Stomach (tissue), 19 donors: ENCODE results near the gene ZNF322. TPM values are rescaled to one million over a fixed set of nuclear protein-coding genes. Genes with fewer than 3 reads are reported as not detected.
A peak's percentile ranks its signal among the peaks of the same experiment; 100 is the strongest.
"Not testable (repeated sequence)": the region's sequence is repeated elsewhere in the genome, so short reads cannot be mapped to it uniquely, and the experiment has no call there.

ENCODE experiments used
- DNase-seq, 2 donors: peaks; one replicate each; pipeline versions ENCODE4 v3.0.0 to v3.0.0-alpha.2; 2013 to 2019
- H3K27ac ChIP-seq, 5 donors: fragments of 200-600 bp in 4 of 5; sonication (generic) in 4 of 5; one replicate each; pipeline ENCODE4 v1.5.1; 2013 to 2019; ENCODE audit warnings: mild to moderate bottlenecking in 1 of 5, moderate library complexity in 1 of 5
- H3K27me3 ChIP-seq, 3 donors: fragments of 200-600 bp; sonication (generic); one replicate each; pipeline ENCODE4 v1.5.1; 2017 to 2019; ENCODE audit warnings: mixed run types in 1 of 3
- H3K36me3 ChIP-seq, 4 donors: fragments of 200-600 bp; sonication (generic); 1 replicate in 3 of 4; 2 replicates in 1 of 4; pipeline ENCODE4 v1.5.1; 2016 to 2019
- H3K4me1 ChIP-seq, 4 donors: fragments of 200-600 bp; sonication (generic); one replicate each; pipeline ENCODE4 v1.5.1; 2016 to 2019
- H3K4me3 ChIP-seq, 4 donors: fragments of 200-600 bp; sonication (generic) in 3 of 4; one replicate each; pipeline ENCODE4 v1.5.1; 2016 to 2019; ENCODE audit warnings: mild to moderate bottlenecking in 1 of 4
- H3K9me3 ChIP-seq, 4 donors: fragments of 200-600 bp; sonication (generic); one replicate each; pipeline ENCODE4 v1.5.1; 2016 to 2019
- EP300 ChIP-seq: sonication (generic); formaldehyde crosslinking; IDR thresholded peaks from one replicate; pipeline ENCODE4 v1.6.1; 2017; ENCODE audit warnings: antibody characterized with exemption
- POLR2A ChIP-seq, 4 donors: fragments of 450-650 bp; IDR thresholded peaks; one replicate each; pipeline ENCODE4 v1.6.1; 2016; ENCODE audit warnings: antibody characterized with exemption in 4 of 4, control low read depth in 2 of 4, mild to moderate bottlenecking in 1 of 4, moderate library complexity in 1 of 4
- POLR2AphosphoS5 ChIP-seq, 3 donors: sonication (generic); formaldehyde crosslinking; IDR thresholded peaks; one replicate each; pipeline ENCODE4 v1.6.1; 2016; ENCODE audit warnings: antibody characterized with exemption in 3 of 3
- whole genome bisulfite sequencing, 5 donors: extraction: QIAGEN DNeasy Blood & Tissue Kit in 3 of 5; methylation state at CpG; one replicate each; pipeline versions ENCODE4 v1.1.5 to v1.1.7; 2013 to 2018; 5-methylcytosine and 5-hydroxymethylcytosine counted together
- intact Hi-C: fragments of 100-400 bp; cut with DNase I; formaldehyde crosslinking; loops from one replicate; pipeline ENCODE4 v1.15.1; 2023; ENCODE audit warnings: low total_unique reads
- long read RNA-seq, 10 donors: transcript quantifications; one replicate each; lab custom pipeline, GENCODE V29; 2026
- polyA plus RNA-seq, 3 donors: library from polyadenylated mRNA; stranded (reverse); fragments of 200-250 nt; gene quantifications; one replicate each; pipeline ENCODE4 v1.2.3, GENCODE V29; 2013
- total RNA-seq, 5 donors: library from RNA; depleted of rRNA; stranded (reverse); fragments of >200 nt; gene quantifications; one replicate each; pipeline versions ENCODE4 v1.1.0 to v1.2.3, GENCODE V29; 2014 to 2016
- TF ChIP-seq, protein P1 (sequence below), 7 experiments: fragments of 450-650 bp in 4 of 7; fragments of 200-600 bp in 3 of 7; sonication (generic) in 3 of 7; IDR thresholded peaks; one replicate each; pipeline ENCODE4 v1.5.1; 2016 to 2019; ENCODE audit warnings: antibody characterized with exemption in 7 of 7, control low read depth in 2 of 7, mild to moderate bottlenecking in 1 of 7
- donor health status: healthy with polysubstance abuse.
- donor health status: Bipolar disorder and iron deficiency.
- donor health status: healthy.

The ZNF322 gene
- total RNA-seq, result 10 to 100 TPM in 3 of 5 donors, 1 to 10 TPM in 2; 4.1 to 23.9 (median 15.2) TPM
- polyA plus RNA-seq, result 1 to 10 TPM; 4.3 to 7.5 (median 5.7) TPM
- long read RNA-seq, donor 1, full-length matches to known transcripts, result 1 of 1 reads
- long read RNA-seq, donor 1, partial matches to known transcripts, result 0 of 1 reads
- long read RNA-seq, donor 1, other reads (novel, unspliced or antisense), result 0 of 1 reads
- long read RNA-seq, donor 2, full-length matches to known transcripts, result 6 of 6 reads
- long read RNA-seq, donor 2, partial matches to known transcripts, result 0 of 6 reads
- long read RNA-seq, donor 2, other reads (novel, unspliced or antisense), result 0 of 6 reads
- long read RNA-seq, donor 3, full-length matches to known transcripts, result 5 of 5 reads
- long read RNA-seq, donor 3, partial matches to known transcripts, result 0 of 5 reads
- long read RNA-seq, donor 3, other reads (novel, unspliced or antisense), result 0 of 5 reads
- long read RNA-seq, donor 4, full-length matches to known transcripts, result 1 of 1 reads
- long read RNA-seq, donor 4, partial matches to known transcripts, result 0 of 1 reads
- long read RNA-seq, donor 4, other reads (novel, unspliced or antisense), result 0 of 1 reads
- long read RNA-seq, donor 5, full-length matches to known transcripts, result 15 of 15 reads
- long read RNA-seq, donor 5, partial matches to known transcripts, result 0 of 15 reads
- long read RNA-seq, donor 5, other reads (novel, unspliced or antisense), result 0 of 15 reads
- long read RNA-seq, donor 6, full-length matches to known transcripts, result 21 of 21 reads
- long read RNA-seq, donor 6, partial matches to known transcripts, result 0 of 21 reads
- long read RNA-seq, donor 6, other reads (novel, unspliced or antisense), result 0 of 21 reads
- long read RNA-seq, donor 7, full-length matches to known transcripts, result 6 of 6 reads
- long read RNA-seq, donor 7, partial matches to known transcripts, result 0 of 6 reads
- long read RNA-seq, donor 7, other reads (novel, unspliced or antisense), result 0 of 6 reads
- long read RNA-seq, donor 8, full-length matches to known transcripts, result 7 of 7 reads
- long read RNA-seq, donor 8, partial matches to known transcripts, result 0 of 7 reads
- long read RNA-seq, donor 8, other reads (novel, unspliced or antisense), result 0 of 7 reads
- long read RNA-seq, donor 9, full-length matches to known transcripts, result 9 of 9 reads
- long read RNA-seq, donor 9, partial matches to known transcripts, result 0 of 9 reads
- long read RNA-seq, donor 9, other reads (novel, unspliced or antisense), result 0 of 9 reads
- long read RNA-seq, donor 10, full-length matches to known transcripts, result 2 of 2 reads
- long read RNA-seq, donor 10, partial matches to known transcripts, result 0 of 2 reads
- long read RNA-seq, donor 10, other reads (novel, unspliced or antisense), result 0 of 2 reads

GRCh38 chr6:26659042-26659999, at the start of gene ZNF322:
ZNF322 (minus strand) TSS chr6:26659746; CDS start chr6:26638553, 21,193 bp downstream.
- Histone ChIP-seq H3K36me3 (peaks cover 0 to 29% (median 21%) of the 10 kb centered on the region in 4 donors), H3K27ac (peak within 1 kb of the TSS; percentile 81 to 91 (median 88)), H3K4me1 (peaks cover 12 to 48% (median 30%) of the 10 kb centered on the region in 4 donors), H3K9me3 (no peaks in the 10 kb centered on the region), H3K27me3 (peaks cover 0 to 19% (median 10%) of the 10 kb centered on the region in 3 donors), H3K4me3 (peak within 1 kb of the TSS; percentile 57 to 73 (median 66))
- DNase-seq, result peak; percentile 94 to 98
- TF ChIP-seq POLR2A (IDR thresholded peaks at IDR 0.05) (no peak), EP300 (no peak), POLR2AphosphoS5 (IDR thresholded peaks at IDR 0.05) (peak; percentile 67 to 70 (median 68))
- TF ChIP-seq, protein P1, sequence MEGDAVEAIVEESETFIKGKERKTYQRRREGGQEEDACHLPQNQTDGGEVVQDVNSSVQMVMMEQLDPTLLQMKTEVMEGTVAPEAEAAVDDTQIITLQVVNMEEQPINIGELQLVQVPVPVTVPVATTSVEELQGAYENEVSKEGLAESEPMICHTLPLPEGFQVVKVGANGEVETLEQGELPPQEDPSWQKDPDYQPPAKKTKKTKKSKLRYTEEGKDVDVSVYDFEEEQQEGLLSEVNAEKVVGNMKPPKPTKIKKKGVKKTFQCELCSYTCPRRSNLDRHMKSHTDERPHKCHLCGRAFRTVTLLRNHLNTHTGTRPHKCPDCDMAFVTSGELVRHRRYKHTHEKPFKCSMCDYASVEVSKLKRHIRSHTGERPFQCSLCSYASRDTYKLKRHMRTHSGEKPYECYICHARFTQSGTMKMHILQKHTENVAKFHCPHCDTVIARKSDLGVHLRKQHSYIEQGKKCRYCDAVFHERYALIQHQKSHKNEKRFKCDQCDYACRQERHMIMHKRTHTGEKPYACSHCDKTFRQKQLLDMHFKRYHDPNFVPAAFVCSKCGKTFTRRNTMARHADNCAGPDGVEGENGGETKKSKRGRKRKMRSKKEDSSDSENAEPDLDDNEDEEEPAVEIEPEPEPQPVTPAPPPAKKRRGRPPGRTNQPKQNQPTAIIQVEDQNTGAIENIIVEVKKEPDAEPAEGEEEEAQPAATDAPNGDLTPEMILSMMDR (IDR thresholded peaks at IDR 0.05), result peak in 1 of 7 experiments; percentile 10
- WGBS, 5 donors, result 0 to 2% (median 1%) methylated on average over 29 to 52 of the region's 56 CpGs
- intact Hi-C loops, result no loop called here

DNA sequence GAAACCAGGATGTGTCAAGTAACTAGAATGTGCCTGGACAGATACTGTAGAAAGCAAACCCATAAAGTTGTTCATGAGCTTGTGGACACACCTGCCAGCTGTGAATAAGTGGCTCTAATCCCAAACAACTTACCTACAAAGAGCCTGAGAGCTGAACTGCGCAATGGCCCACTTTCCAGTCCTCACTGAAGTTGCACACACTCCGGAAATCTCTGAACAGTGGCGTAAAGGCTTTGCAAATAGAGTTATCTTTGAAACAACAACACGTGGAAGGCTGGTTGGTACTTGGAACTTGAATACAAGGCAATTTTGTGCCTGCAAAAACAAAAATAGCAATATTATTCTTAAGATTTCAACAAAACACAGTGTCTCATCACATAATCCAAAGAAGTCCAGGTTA, 46.2 kb upstream of the ZNF322 start:
- H3K36me3 ChIP-seq, H3K4me3 ChIP-seq, H3K4me1 ChIP-seq, H3K9me3 ChIP-seq, H3K27ac ChIP-seq, DNase-seq, intact Hi-C loops, H3K27me3 ChIP-seq: not testable (repeated sequence)
- WGBS, 5 donors, result no CpG with 5 or more reads among the region's 4 CpGs

DNA sequence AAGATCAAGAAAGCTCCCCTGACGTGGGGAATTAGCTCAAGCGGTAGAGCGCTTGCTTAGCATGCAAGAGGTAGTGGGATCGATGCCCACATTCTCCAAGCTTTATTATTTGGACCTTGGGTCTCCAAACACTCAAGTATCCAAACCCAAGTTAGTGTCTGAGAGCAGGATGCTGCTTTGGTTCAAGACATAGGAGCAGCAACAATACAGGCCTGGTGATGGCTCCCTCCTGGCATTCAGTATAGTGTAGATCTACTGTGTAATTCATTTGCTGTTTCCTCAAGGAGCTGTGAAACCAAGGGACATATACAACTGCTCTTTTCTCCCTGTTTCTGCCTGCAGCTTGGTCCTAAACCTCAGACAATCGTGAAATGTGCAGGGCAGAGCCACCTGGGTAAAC, 45.8 kb upstream of the ZNF322 start:
- H3K9me3 ChIP-seq, H3K36me3 ChIP-seq, H3K4me1 ChIP-seq, H3K27ac ChIP-seq, DNase-seq, H3K4me3 ChIP-seq, intact Hi-C loops, H3K27me3 ChIP-seq: not testable (repeated sequence)
- no CpG with 5 or more reads among the region's 5 CpGs for WGBS, 5 donors

- H3K4me3 ChIP-seq, H3K9me3 ChIP-seq, H3K36me3 ChIP-seq, DNase-seq, intact Hi-C loops, H3K27ac ChIP-seq, H3K4me1 ChIP-seq, H3K27me3 ChIP-seq: not testable (repeated sequence)
- WGBS, 5 donors, result no CpG with 5 or more reads among the region's 17 CpGs
Measured at GRCh38 chr6:26701023-26701747, 41.6 kb upstream of the ZNF322 start.

DNA sequence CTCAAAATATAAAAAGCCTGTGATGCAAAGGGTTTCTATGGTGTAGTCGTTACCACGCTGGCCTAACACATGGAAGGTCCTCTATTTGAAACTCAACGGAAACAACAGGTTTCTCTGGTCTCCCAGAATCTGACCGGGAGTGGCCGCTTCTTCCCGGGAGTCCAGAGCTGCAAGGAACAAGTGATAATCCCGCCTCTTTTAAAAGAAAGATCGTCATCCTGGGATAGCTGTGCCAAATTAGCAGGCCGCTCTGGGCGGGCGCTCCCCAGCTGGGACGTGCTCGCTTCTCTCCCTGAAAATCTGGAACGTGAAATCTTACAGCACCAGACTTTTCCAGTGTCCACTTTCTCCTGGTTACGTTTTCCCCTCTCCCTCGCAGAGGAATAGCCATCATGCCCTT, 38.0 kb upstream of the ZNF322 start:
- no CpG with 5 or more reads among the region's 16 CpGs for WGBS, 5 donors
- DNase-seq, H3K4me3 ChIP-seq, H3K36me3 ChIP-seq, H3K9me3 ChIP-seq, H3K4me1 ChIP-seq, H3K27ac ChIP-seq, intact Hi-C loops, H3K27me3 ChIP-seq: not testable (repeated sequence)

DNA sequence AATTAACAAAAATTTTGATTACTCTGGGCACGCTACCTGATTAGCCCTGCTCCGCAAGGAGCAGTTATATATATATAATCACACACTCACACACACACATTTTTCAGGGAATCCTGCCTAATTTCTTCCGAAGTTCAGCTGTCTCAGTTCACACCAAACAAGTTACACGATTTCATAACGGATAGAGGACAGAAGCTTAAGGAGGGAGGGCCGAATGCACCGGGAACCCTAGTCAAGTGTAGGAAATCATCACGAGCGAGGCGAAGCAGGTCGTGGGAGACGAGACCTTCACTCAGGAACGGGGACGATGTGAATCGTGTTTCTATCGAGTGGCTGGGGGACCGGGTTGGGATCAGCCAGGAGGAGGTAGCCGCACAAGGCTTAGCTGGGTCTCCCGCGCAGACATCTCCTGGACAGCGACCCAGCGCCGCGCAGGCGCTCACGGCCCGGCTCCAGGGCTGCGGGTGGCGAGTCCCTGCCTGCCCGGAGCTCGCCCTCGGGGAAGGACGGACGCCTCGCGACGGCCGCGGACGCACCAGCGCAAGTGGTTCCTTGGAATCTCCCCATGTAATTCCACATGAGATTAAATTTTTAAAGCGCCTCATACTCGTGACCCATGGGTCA, 29.9 kb upstream of the ZNF322 start:
- H3K4me1 ChIP-seq, H3K36me3 ChIP-seq, intact Hi-C loops, H3K27ac ChIP-seq, DNase-seq, H3K9me3 ChIP-seq, H3K27me3 ChIP-seq, H3K4me3 ChIP-seq: not testable (repeated sequence)
- no CpG with 5 or more reads among the region's 43 CpGs for WGBS, 5 donors

- DNase-seq, H3K27ac ChIP-seq, H3K4me3 ChIP-seq, intact Hi-C loops, H3K27me3 ChIP-seq, H3K9me3 ChIP-seq, H3K4me1 ChIP-seq, H3K36me3 ChIP-seq: not testable (repeated sequence)
- WGBS, 5 donors, result 44% methylated on average over 1 of the region's 5 CpGs; no CpG with 5 or more reads in 4 of the 5 donors
Measured at GRCh38 chr6:26682435-26683042, 23.0 kb upstream of the ZNF322 start.

DNA sequence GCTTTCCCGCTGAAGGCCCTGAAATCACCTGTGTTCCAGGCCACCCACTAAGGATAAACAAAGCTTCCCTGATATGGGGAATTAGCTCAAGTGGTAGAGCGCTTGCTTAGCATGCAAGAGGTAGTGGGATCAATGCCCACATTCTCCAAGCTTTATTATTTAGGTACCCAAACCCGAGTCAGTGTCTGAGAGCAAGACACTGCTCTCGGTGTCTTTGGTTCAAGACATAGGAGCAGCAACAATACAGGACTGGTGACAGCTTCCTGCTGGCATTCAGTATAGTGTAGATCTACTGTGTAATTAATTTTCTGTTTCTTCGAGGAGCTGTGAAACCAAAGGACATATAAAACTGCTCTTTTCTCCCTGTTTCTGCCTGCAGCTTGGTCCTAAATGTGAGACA, 13.7 kb upstream of the ZNF322 start:
- H3K27me3 ChIP-seq, H3K36me3 ChIP-seq, H3K9me3 ChIP-seq, H3K4me3 ChIP-seq, H3K27ac ChIP-seq, DNase-seq, H3K4me1 ChIP-seq, intact Hi-C loops: not testable (repeated sequence)
- WGBS, 5 donors, result no CpG with 5 or more reads among the region's 5 CpGs
